K562 (cell line): ENCODE measurements around the gene PRICKLE2.

Source experiments
- ADNP ChIP-seq: fragments of 200-800 bp; sonication (Bioruptor generic); IDR thresholded peaks from 2 replicates; pipeline ENCODE4 v1.6.1; 2016; ENCODE audit warnings: missing genetic modification characterization, missing compliant biosample characterization
- EP300 ChIP-seq: IDR thresholded peaks from 2 replicates; pipeline ENCODE4 v1.6.1; 2012; ENCODE audit warnings: low read length, improper control_type of control experiment
- EZH2 ChIP-seq: IDR thresholded peaks from 2 replicates; pipeline ENCODE4 v1.6.1; 2012; ENCODE audit warnings: low read depth, mild to moderate bottlenecking, inconsistent platforms, low read length, borderline replicate concordance
- GABPB2 ChIP-seq: fragments of 250-450 bp; sonication (Bioruptor Pico); conservative IDR thresholded peaks from 2 replicates; pipeline ENCODE4 v1.5.1; 2021; ENCODE audit warnings: mild to moderate bottlenecking
- POLR2G ChIP-seq: fragments of 200-400 bp; formaldehyde crosslinking; IDR thresholded peaks from 2 replicates; pipeline ENCODE4 v1.6.1; 2017; ENCODE audit warnings: low read depth, mild to moderate bottlenecking, antibody characterized with exemption, low read length, moderate library complexity
- TGIF2 ChIP-seq: sonication (generic); formaldehyde crosslinking; IDR thresholded peaks from 2 replicates; pipeline ENCODE4 v1.8.1; 2022; ENCODE audit warnings: mild to moderate bottlenecking, missing genetic modification reagents, moderate library complexity
- ZNF436 ChIP-seq: fragments of 250-450, 450-650 bp; sonication (Bioruptor Pico); formaldehyde crosslinking; IDR thresholded peaks from 2 replicates; pipeline ENCODE4 v1.7.0; 2020; ENCODE audit warnings: mild to moderate bottlenecking
- TF ChIP-seq, protein P1 (sequence below): fragments of 450-650 bp; formaldehyde crosslinking; IDR thresholded peaks from 2 replicates; pipeline ENCODE4 v1.4.0; 2020; ENCODE audit warnings: mild to moderate bottlenecking, mixed read lengths
- TF ChIP-seq, protein P2 (sequence below): sonication (generic); formaldehyde crosslinking; IDR thresholded peaks from 2 replicates; pipeline ENCODE4 v1.4.0; 2020; ENCODE audit warnings: mild to moderate bottlenecking, missing genetic modification reagents
- TF ChIP-seq, protein P3 (sequence below), 3 experiments: IDR thresholded peaks in 2 of 3; conservative IDR thresholded peaks in 1 of 3; 2 replicates each; pipeline ENCODE4 v1.5.1; 2011 to 2012; ENCODE audit warnings: low read length in 3 of 3, mild to moderate bottlenecking in 3 of 3, control low read depth in 2 of 3, improper control_type of control experiment in 1 of 3, inconsistent platforms in 1 of 3, low read depth in 1 of 3, mixed read lengths in 1 of 3, moderate library complexity in 1 of 3; ENCODE audit not compliant: insufficient read depth in 2 of 3
- TF ChIP-seq, protein P4 (sequence below), 2 experiments: IDR thresholded peaks in 1 of 2; conservative IDR thresholded peaks in 1 of 2; 2 replicates each; pipeline ENCODE4 v1.6.1; 2016; ENCODE audit warnings: low read depth in 2 of 2, mild to moderate bottlenecking in 1 of 2, missing compliant biosample characterization in 1 of 2, missing genetic modification characterization in 1 of 2, moderate library complexity in 1 of 2
- TF ChIP-seq, protein P5 (sequence below): fragments of 250-450 bp; sonication (Bioruptor Pico); IDR thresholded peaks from 2 replicates; pipeline ENCODE4 v1.5.0; 2021

DNA sequence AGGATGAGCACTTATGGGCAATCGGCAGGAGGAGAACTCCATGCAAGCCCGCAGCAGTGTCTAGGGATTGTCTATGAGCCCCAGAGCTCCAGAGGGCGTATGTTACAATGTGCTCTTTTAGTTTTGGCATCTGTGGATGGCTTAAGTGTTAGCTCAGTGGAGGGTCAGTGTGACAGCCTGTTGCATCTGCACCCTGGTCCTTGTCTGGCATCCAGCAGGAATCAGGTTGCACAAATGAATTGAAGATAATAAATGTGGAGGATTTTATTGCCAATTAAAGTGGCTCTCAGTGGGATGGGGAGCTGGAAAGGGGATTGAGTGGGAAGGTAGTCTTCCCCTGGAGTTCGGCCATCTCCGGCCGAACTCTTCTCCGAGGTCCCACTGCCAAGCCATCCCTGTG is 11.8 kb upstream of the PRICKLE2 start:
- TF ChIP-seq TGIF2 (CRISPR knock-in tag): no peak
- no peak for TF ChIP-seq EP300
- TF ChIP-seq, protein P1, sequence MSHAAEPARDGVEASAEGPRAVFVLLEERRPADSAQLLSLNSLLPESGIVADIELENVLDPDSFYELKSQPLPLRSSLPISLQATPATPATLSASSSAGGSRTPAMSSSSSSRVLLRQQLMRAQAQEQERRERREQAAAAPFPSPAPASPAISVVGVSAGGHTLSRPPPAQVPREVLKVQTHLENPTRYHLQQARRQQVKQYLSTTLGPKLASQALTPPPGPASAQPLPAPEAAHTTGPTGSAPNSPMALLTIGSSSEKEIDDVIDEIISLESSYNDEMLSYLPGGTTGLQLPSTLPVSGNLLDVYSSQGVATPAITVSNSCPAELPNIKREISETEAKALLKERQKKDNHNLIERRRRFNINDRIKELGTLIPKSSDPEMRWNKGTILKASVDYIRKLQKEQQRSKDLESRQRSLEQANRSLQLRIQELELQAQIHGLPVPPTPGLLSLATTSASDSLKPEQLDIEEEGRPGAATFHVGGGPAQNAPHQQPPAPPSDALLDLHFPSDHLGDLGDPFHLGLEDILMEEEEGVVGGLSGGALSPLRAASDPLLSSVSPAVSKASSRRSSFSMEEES (CRISPR knock-in tag): no peak
- TF ChIP-seq, protein P2, sequence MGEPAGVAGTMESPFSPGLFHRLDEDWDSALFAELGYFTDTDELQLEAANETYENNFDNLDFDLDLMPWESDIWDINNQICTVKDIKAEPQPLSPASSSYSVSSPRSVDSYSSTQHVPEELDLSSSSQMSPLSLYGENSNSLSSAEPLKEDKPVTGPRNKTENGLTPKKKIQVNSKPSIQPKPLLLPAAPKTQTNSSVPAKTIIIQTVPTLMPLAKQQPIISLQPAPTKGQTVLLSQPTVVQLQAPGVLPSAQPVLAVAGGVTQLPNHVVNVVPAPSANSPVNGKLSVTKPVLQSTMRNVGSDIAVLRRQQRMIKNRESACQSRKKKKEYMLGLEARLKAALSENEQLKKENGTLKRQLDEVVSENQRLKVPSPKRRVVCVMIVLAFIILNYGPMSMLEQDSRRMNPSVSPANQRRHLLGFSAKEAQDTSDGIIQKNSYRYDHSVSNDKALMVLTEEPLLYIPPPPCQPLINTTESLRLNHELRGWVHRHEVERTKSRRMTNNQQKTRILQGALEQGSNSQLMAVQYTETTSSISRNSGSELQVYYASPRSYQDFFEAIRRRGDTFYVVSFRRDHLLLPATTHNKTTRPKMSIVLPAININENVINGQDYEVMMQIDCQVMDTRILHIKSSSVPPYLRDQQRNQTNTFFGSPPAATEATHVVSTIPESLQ (CRISPR knock-in tag): no peak
- TF ChIP-seq ADNP (tag): no peak
- TF ChIP-seq, protein P3, sequence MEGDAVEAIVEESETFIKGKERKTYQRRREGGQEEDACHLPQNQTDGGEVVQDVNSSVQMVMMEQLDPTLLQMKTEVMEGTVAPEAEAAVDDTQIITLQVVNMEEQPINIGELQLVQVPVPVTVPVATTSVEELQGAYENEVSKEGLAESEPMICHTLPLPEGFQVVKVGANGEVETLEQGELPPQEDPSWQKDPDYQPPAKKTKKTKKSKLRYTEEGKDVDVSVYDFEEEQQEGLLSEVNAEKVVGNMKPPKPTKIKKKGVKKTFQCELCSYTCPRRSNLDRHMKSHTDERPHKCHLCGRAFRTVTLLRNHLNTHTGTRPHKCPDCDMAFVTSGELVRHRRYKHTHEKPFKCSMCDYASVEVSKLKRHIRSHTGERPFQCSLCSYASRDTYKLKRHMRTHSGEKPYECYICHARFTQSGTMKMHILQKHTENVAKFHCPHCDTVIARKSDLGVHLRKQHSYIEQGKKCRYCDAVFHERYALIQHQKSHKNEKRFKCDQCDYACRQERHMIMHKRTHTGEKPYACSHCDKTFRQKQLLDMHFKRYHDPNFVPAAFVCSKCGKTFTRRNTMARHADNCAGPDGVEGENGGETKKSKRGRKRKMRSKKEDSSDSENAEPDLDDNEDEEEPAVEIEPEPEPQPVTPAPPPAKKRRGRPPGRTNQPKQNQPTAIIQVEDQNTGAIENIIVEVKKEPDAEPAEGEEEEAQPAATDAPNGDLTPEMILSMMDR (IDR thresholded peaks at IDR 0.05 in 2 of 3, conservative IDR thresholded peaks at IDR 0.05 in 1 of 3; ENCODE audit: insufficient read depth in 2 of 3, low read depth in 1 of 3, low read length in 3 of 3): no peak
- TF ChIP-seq, protein P4, sequence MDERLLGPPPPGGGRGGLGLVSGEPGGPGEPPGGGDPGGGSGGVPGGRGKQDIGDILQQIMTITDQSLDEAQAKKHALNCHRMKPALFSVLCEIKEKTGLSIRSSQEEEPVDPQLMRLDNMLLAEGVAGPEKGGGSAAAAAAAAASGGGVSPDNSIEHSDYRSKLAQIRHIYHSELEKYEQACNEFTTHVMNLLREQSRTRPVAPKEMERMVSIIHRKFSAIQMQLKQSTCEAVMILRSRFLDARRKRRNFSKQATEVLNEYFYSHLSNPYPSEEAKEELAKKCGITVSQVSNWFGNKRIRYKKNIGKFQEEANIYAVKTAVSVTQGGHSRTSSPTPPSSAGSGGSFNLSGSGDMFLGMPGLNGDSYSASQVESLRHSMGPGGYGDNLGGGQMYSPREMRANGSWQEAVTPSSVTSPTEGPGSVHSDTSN (CRISPR knock-in tag; IDR thresholded peaks at IDR 0.05; ENCODE audit: low read depth): no peak
- TF ChIP-seq, protein P4 (tag; conservative IDR thresholded peaks at IDR 0.05; ENCODE audit: low read depth): no peak
- TF ChIP-seq GABPB2: no peak
- no peak for TF ChIP-seq POLR2G
- no peak for TF ChIP-seq EZH2
- no peak for TF ChIP-seq ZNF436 (CRISPR knock-in tag)
- TF ChIP-seq, protein P5, sequence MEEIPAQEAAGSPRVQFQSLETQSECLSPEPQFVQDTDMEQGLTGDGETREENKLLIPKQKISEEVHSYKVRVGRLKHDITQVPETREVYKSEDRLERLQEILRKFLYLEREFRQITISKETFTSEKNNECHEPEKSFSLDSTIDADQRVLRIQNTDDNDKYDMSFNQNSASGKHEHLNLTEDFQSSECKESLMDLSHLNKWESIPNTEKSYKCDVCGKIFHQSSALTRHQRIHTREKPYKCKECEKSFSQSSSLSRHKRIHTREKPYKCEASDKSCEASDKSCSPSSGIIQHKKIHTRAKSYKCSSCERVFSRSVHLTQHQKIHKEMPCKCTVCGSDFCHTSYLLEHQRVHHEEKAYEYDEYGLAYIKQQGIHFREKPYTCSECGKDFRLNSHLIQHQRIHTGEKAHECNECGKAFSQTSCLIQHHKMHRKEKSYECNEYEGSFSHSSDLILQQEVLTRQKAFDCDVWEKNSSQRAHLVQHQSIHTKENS: no peak
